CD8-positive, alpha-beta memory T cell (primary cell): Measurements from ENCODE around the gene AHI1. TPM values are rescaled to one million over a fixed set of nuclear protein-coding genes. Genes with fewer than 3 reads are reported as not detected.

Experiments used
- CTCF ChIA-PET: fragments of 350-600 bp; sonication (Branson Sonifier 250); formaldehyde crosslinking; loops from one replicate; lab custom pipeline; 2021; ENCODE audit warnings: antibody characterized with exemption; lab: Charles Lee
- POLR2A ChIA-PET: fragments of 350-600 bp; sonication (Branson Sonifier 250); formaldehyde crosslinking; loops from one replicate; lab custom pipeline; 2021; ENCODE audit warnings: antibody characterized with exemption; lab: Charles Lee
- DNase-seq, 5 donors: peaks; one replicate each; pipeline versions ENCODE4 v3.0.0 to v3.0.0-alpha.2; 2020 to 2022; ENCODE audit warnings: mixed read lengths in 1 of 5
- H3K27ac ChIP-seq: one replicate; pipeline ENCODE4 v1.7.0; 2013; ENCODE audit warnings: low read depth, mild to moderate bottlenecking, low read length, moderate library complexity
- H3K27me3 ChIP-seq: 2 replicates; pipeline ENCODE4 v1.7.0; 2013; ENCODE audit warnings: low read length, mild to moderate bottlenecking; ENCODE audit not compliant: insufficient read depth, poor library complexity, severe bottlenecking
- H3K36me3 ChIP-seq: 2 replicates; pipeline ENCODE4 v1.7.0; 2013; ENCODE audit warnings: mild to moderate bottlenecking, low read length, moderate library complexity; ENCODE audit not compliant: insufficient read depth
- H3K4me1 ChIP-seq: 2 replicates; pipeline ENCODE4 v1.7.0; 2013; ENCODE audit warnings: mild to moderate bottlenecking, low read length, moderate library complexity; ENCODE audit not compliant: insufficient read depth
- H3K4me3 ChIP-seq: 2 replicates; pipeline ENCODE4 v1.7.0; 2013; ENCODE audit warnings: mild to moderate bottlenecking, low read length
- H3K9me3 ChIP-seq: 2 replicates; pipeline ENCODE4 v1.7.0; 2013; ENCODE audit warnings: mild to moderate bottlenecking, low read length
- H3K27ac Mint-ChIP-seq, 8 donors: one replicate each; pipeline ENCODE4 v1.8.0; 2020 to 2021; ENCODE audit warnings: mixed read lengths in 8 of 8, mild to moderate bottlenecking in 6 of 8, inconsistent platforms in 3 of 8, moderate library complexity in 3 of 8
- H3K27me3 Mint-ChIP-seq, 2 donors: one replicate each; pipeline ENCODE4 v1.8.0; 2020 to 2021; ENCODE audit warnings: mixed read lengths in 2 of 2, mild to moderate bottlenecking in 1 of 2, moderate library complexity in 1 of 2
- H3K36me3 Mint-ChIP-seq, 3 donors: one replicate each; pipeline ENCODE4 v1.8.0; 2020 to 2021; ENCODE audit warnings: mixed read lengths in 3 of 3, inconsistent platforms in 1 of 3, mild to moderate bottlenecking in 1 of 3
- H3K4me1 Mint-ChIP-seq, 3 donors: one replicate each; pipeline ENCODE4 v1.8.0; 2020 to 2021; ENCODE audit warnings: mixed read lengths in 3 of 3, inconsistent platforms in 1 of 3, mild to moderate bottlenecking in 1 of 3
- H3K4me3 Mint-ChIP-seq, 7 donors: one replicate each; pipeline ENCODE4 v1.8.0; 2020 to 2021; ENCODE audit warnings: mixed read lengths in 7 of 7, mild to moderate bottlenecking in 6 of 7, moderate library complexity in 4 of 7, inconsistent platforms in 2 of 7
- H3K9me3 Mint-ChIP-seq, 5 donors: one replicate each; pipeline ENCODE4 v1.8.0; 2020 to 2022; ENCODE audit warnings: mixed read lengths in 5 of 5, mild to moderate bottlenecking in 3 of 5, moderate library complexity in 2 of 5, inconsistent platforms in 1 of 5
- polyA plus RNA-seq: library from polyadenylated mRNA; unstranded; fragments of 300-500 nt; fragmentation: Illumina TruSeq; gene quantifications from one replicate; pipeline ENCODE4 v1.2.3, GENCODE V29; 2021
- total RNA-seq, 2 experiments: library from RNA; stranded (reverse); gene quantifications; one replicate each; pipeline ENCODE4 v1.2.3, GENCODE V29; 2021

AHI1 gene
- total and polyA plus RNA-seq, 3 experiments from 2014 or later: 3.6 to 41.2 (median 41.1) TPM

DNA sequence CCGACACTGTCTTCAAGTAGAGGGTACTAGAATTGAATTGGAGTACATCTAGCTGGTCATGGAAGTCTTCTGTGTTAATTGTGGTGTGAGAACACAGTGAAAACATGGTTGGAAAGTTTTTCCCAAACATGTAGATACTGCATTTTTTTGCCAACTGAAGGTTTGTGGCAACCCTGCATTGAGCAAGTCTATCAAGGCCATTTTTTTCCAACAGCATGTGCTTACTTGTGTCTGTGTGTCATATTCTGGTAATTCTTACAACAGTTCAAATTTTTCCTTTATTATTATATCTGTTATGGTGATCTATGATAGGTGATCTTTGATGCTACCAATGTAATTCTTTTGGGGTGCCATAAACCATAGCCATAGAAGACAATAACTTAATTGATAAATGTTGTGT is 169.4 kb downstream of the AHI1 start:
- ChIA-PET CTCF (no interaction called here), POLR2A (no interaction called here)
- Histone ChIP-seq H3K27ac (no peak overlapping the region), H3K9me3 (no peaks in the 10 kb centered on the region), H3K4me3 (no peak overlapping the region), H3K27me3 (no peaks in the 10 kb centered on the region), H3K4me1 (no peaks in the 10 kb centered on the region), H3K36me3 (no peaks in the 10 kb centered on the region)
- H3K36me3 Mint-ChIP-seq: peaks cover 0 to 7% (median 1%) of the 10 kb centered on the region in 3 donors
- no peak overlapping the region for H3K4me3 Mint-ChIP-seq
- peaks cover 0 to 1% of the 10 kb centered on the region in 2 donors for H3K27me3 Mint-ChIP-seq
- peaks cover 2 to 5% (median 3%) of the 10 kb centered on the region in 3 donors for H3K4me1 Mint-ChIP-seq
- H3K9me3 Mint-ChIP-seq: no peaks in the 10 kb centered on the region
- no peak overlapping the region for H3K27ac Mint-ChIP-seq
- DNase-seq: no peak

DNA sequence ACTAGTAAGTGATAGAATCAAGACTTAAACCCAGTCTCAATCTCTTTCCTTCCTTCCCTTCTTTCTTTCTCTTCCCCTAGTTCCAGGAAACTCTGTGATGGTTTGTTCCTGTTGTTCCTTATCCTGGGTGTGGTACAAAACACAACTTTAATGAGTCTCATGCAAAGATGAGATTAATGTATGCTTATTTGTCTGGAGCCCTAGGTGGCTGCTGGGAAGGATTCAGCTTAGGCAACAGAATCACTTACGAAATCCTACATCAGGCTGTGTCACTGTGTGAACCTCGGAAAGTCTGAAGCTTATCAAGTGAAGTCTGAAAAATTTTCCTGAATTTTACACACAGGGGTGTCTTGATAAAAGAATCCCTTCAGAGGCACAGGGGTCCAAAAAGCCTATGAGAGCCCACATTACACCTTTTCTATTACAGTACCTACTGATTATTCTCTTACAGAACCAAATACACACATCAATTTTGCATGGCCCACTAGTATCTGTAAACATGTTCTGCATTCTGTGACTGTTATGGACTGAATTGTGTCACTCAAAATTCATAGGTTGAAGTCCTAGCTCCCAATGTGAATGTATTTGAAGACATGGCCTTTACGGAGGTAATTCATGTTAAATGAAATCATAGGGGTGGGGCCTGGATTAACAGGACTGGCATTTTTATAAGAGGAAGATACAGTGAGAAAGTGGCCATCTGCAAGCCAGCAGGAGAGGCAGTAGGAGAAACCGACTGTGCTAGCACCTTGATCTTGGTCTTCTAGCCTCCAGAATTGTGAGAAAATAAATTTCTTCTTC is 171.7 kb downstream of the AHI1 start:
- Histone ChIP-seq H3K9me3 (no peaks in the 10 kb centered on the region), H3K4me3 (no peak overlapping the region), H3K27me3 (no peaks in the 10 kb centered on the region), H3K27ac (peak overlapping the region; percentile 68), H3K4me1 (no peaks in the 10 kb centered on the region), H3K36me3 (no peaks in the 10 kb centered on the region)
- H3K9me3 Mint-ChIP-seq: peaks cover 0 to 1% (median 0%) of the 10 kb centered on the region in 5 donors
- CTCF ChIA-PET: no interaction called here
- peaks cover 0 to 1% of the 10 kb centered on the region in 2 donors for H3K27me3 Mint-ChIP-seq
- H3K4me1 Mint-ChIP-seq: peaks cover 8 to 10% (median 8%) of the 10 kb centered on the region in 3 donors
- H3K4me3 Mint-ChIP-seq: no peak overlapping the region
- H3K36me3 Mint-ChIP-seq: peaks cover 0 to 7% (median 1%) of the 10 kb centered on the region in 3 donors
- POLR2A ChIA-PET: no interaction called here
- no peak for DNase-seq
- H3K27ac Mint-ChIP-seq: no peak overlapping the region

GRCh38 chr6:135324531-135324930 is 173.0 kb downstream of the AHI1 start:
- H3K4me1 ChIP-seq: no peaks in the 10 kb centered on the region
- H3K4me3 ChIP-seq: no peak overlapping the region
- H3K27me3 ChIP-seq: no peaks in the 10 kb centered on the region
- H3K36me3 ChIP-seq: no peaks in the 10 kb centered on the region
- ChIA-PET POLR2A (no interaction called here), CTCF (no interaction called here)
- Mint-ChIP-seq H3K9me3 (peaks cover 0 to 1% (median 0%) of the 10 kb centered on the region in 5 donors), H3K36me3 (peaks cover 0 to 5% (median 1%) of the 10 kb centered on the region in 3 donors), H3K27ac (no peak overlapping the region), H3K4me1 (peaks cover 8 to 10% (median 8%) of the 10 kb centered on the region in 3 donors), H3K4me3 (no peak overlapping the region), H3K27me3 (peaks cover 0 to 1% of the 10 kb centered on the region in 2 donors)
- no peak for DNase-seq
- no peak overlapping the region for H3K27ac ChIP-seq
- H3K9me3 ChIP-seq: no peaks in the 10 kb centered on the region

GRCh38 chr6:135323979-135324378 is 173.6 kb downstream of the AHI1 start:
- Histone ChIP-seq H3K36me3 (no peaks in the 10 kb centered on the region), H3K27me3 (no peaks in the 10 kb centered on the region), H3K4me1 (no peaks in the 10 kb centered on the region), H3K27ac (peak overlapping the region; percentile 58), H3K9me3 (no peaks in the 10 kb centered on the region), H3K4me3 (no peak overlapping the region)
- peaks cover 8 to 10% (median 8%) of the 10 kb centered on the region in 3 donors for H3K4me1 Mint-ChIP-seq
- peaks cover 0 to 3% (median 1%) of the 10 kb centered on the region in 3 donors for H3K36me3 Mint-ChIP-seq
- H3K9me3 Mint-ChIP-seq: peaks cover 0 to 1% (median 0%) of the 10 kb centered on the region in 5 donors
- no peak for DNase-seq
- peaks cover 0 to 1% of the 10 kb centered on the region in 2 donors for H3K27me3 Mint-ChIP-seq
- H3K27ac Mint-ChIP-seq: no peak overlapping the region
- ChIA-PET CTCF (no interaction called here), POLR2A (no interaction called here)
- H3K4me3 Mint-ChIP-seq: no peak overlapping the region

- Mint-ChIP-seq H3K9me3 (peaks cover 0 to 1% (median 0%) of the 10 kb centered on the region in 5 donors), H3K4me3 (peak overlapping the region in 1 of 7 donors; percentile 3), H3K36me3 (peaks cover 0 to 3% (median 2%) of the 10 kb centered on the region in 3 donors), H3K27me3 (peaks cover 0 to 1% of the 10 kb centered on the region in 2 donors), H3K27ac (no peak overlapping the region), H3K4me1 (peaks cover 8 to 10% (median 8%) of the 10 kb centered on the region in 3 donors)
- Histone ChIP-seq H3K4me1 (no peaks in the 10 kb centered on the region), H3K27ac (peak overlapping the region; percentile 68), H3K36me3 (no peaks in the 10 kb centered on the region), H3K4me3 (no peak overlapping the region), H3K27me3 (no peaks in the 10 kb centered on the region), H3K9me3 (no peaks in the 10 kb centered on the region)
- peak in 1 of 5 donors; percentile 0 for DNase-seq
- ChIA-PET POLR2A (no interaction called here), CTCF (no interaction called here)
Measured at GRCh38 chr6:135323202-135323668, 174.3 kb downstream of the AHI1 start.

- Histone ChIP-seq H3K27ac (peak overlapping the region; percentile 68), H3K36me3 (no peaks in the 10 kb centered on the region), H3K4me1 (no peaks in the 10 kb centered on the region), H3K4me3 (no peak overlapping the region), H3K9me3 (no peaks in the 10 kb centered on the region), H3K27me3 (no peaks in the 10 kb centered on the region)
- peak overlapping the region in 3 of 8 donors; percentile 9 to 60 (median 45) for H3K27ac Mint-ChIP-seq
- H3K27me3 Mint-ChIP-seq: peaks cover 0 to 1% of the 10 kb centered on the region in 2 donors
- peaks cover 8 to 10% (median 8%) of the 10 kb centered on the region in 3 donors for H3K4me1 Mint-ChIP-seq
- H3K4me3 Mint-ChIP-seq: peak overlapping the region in 2 of 7 donors; percentile 3 to 28
- DNase-seq: no peak
- CTCF ChIA-PET: no interaction called here
- peaks cover 0 to 3% (median 1%) of the 10 kb centered on the region in 3 donors for H3K36me3 Mint-ChIP-seq
- H3K9me3 Mint-ChIP-seq: peaks cover 0 to 1% (median 0%) of the 10 kb centered on the region in 5 donors
- POLR2A ChIA-PET: no interaction called here
Measured at GRCh38 chr6:135322427-135323201, 174.9 kb downstream of the AHI1 start.

DNA sequence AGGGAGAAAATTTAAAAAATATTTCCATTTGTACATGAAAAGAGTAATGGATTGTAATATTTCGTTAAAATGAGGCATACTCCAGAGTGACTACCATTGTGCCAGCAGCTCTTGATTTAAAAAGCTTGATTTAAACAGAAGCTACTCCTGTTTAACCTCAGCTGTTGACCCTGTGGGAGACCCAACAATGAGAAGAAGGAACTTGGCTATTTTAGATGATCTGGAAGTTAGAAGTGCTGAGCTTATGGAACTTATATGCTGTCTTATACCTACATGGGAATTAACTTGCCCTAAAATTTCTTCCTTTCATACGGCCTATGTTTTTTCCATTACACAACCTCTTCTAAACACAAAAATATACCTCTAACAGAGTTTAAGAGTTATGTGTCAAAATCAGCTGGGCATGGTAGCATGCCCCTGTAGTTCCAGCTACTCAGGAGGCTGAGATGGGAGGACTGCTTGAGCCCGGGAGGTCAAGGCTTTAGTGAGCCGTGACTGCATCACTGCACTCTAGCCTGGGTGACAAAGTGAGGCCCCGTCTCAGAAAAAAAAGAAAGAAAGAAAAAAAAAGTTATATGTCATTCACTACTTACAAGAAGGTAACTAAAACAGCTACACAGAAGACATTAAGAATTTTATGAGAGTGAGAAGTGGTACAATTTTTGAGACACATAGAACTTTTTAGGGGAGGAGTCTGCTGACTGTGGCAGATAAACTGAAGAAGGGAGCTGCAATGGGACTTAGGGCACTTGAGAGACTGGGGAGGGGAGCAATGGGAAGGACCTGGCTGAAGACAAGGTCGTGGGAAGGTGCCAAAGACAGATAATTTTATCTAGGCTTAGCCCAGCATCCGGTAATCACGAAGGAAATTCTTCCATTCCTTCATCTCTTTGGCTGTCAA is 176.6 kb downstream of the AHI1 start:
- peaks cover 8 to 10% (median 8%) of the 10 kb centered on the region in 3 donors for H3K4me1 Mint-ChIP-seq
- CTCF ChIA-PET: no interaction called here
- H3K9me3 Mint-ChIP-seq: peaks cover 0 to 1% (median 0%) of the 10 kb centered on the region in 5 donors
- H3K27ac ChIP-seq: peak overlapping the region; percentile 55
- H3K9me3 ChIP-seq: no peaks in the 10 kb centered on the region
- no peaks in the 10 kb centered on the region for H3K27me3 ChIP-seq
- H3K4me1 ChIP-seq: no peaks in the 10 kb centered on the region
- H3K4me3 Mint-ChIP-seq: no peak overlapping the region
- peaks cover 0 to 1% (median 0%) of the 10 kb centered on the region in 3 donors for H3K36me3 Mint-ChIP-seq
- no peak overlapping the region for H3K27ac Mint-ChIP-seq
- no peak for DNase-seq
- H3K36me3 ChIP-seq: no peaks in the 10 kb centered on the region
- peaks cover 0 to 1% of the 10 kb centered on the region in 2 donors for H3K27me3 Mint-ChIP-seq
- POLR2A ChIA-PET: interaction anchor here (0.6 kb wide), 1 partner anchor 547 kb away, joined by 4 read pairs; no protein-coding TSS in a partner anchor
- no peak overlapping the region for H3K4me3 ChIP-seq
